Neural progenitor cell (in vitro differentiated cells): Measurements from ENCODE around the gene SPINDOC. TPM values are rescaled to one million over a fixed set of nuclear protein-coding genes. Genes with fewer than 3 reads are reported as not detected.

ENCODE experiments used
- DNase-seq: peaks from one replicate; pipeline ENCODE4 v3.0.0-alpha.2; 2016; ENCODE audit warnings: low spot score
- H2AFZ ChIP-seq: fragments of 200-600 bp; sonication (generic); replicated peaks from 2 replicates; pipeline ENCODE4 v1.6.1; 2016; ENCODE audit warnings: antibody characterized with exemption
- H3F3A ChIP-seq: fragments of 200-600 bp; sonication (generic); 2 replicates; pipeline ENCODE4 v1.6.1; 2016; ENCODE audit warnings: antibody characterized with exemption, low read depth
- H3K27ac ChIP-seq: fragments of 200-600 bp; sonication (generic); 2 replicates; pipeline ENCODE4 v1.5.1; 2016; ENCODE audit warnings: mild to moderate bottlenecking
- H3K27me3 ChIP-seq: fragments of 200-600 bp; sonication (generic); 2 replicates; pipeline ENCODE4 v1.6.1; 2016; ENCODE audit warnings: mild to moderate bottlenecking, moderate library complexity
- H3K36me3 ChIP-seq: fragments of 200-600 bp; sonication (generic); 2 replicates; pipeline ENCODE4 v1.5.1; 2016
- H3K4me1 ChIP-seq: fragments of 200-600 bp; sonication (generic); 2 replicates; pipeline ENCODE4 v1.6.1; 2016; ENCODE audit warnings: mixed run types
- H3K4me2 ChIP-seq: fragments of 200-600 bp; sonication (generic); 2 replicates; pipeline ENCODE4 v1.6.1; 2016
- H3K4me3 ChIP-seq: fragments of 200-600 bp; sonication (generic); 2 replicates; pipeline ENCODE4 v1.5.1; 2016
- H3K79me2 ChIP-seq: fragments of 200-600 bp; sonication (generic); 2 replicates; pipeline ENCODE4 v1.6.1; 2016; ENCODE audit warnings: low read depth
- H3K9ac ChIP-seq: fragments of 200-600 bp; sonication (generic); 2 replicates; pipeline ENCODE4 v1.6.1; 2016
- H3K9me3 ChIP-seq: fragments of 200-600 bp; sonication (generic); 2 replicates; pipeline ENCODE4 v1.5.1; 2016; ENCODE audit warnings: low read depth
- H4K20me1 ChIP-seq: fragments of 200-600 bp; sonication (generic); 2 replicates; pipeline ENCODE4 v1.6.1; 2016; ENCODE audit warnings: low read depth
- H3K27ac Mint-ChIP-seq: 3 replicates; pipeline ENCODE4 v1.8.0; 2021; ENCODE audit warnings: mixed read lengths
- H3K27me3 Mint-ChIP-seq: 2 replicates; pipeline ENCODE4 v1.8.0; 2022; ENCODE audit warnings: low read depth, mild to moderate bottlenecking, inconsistent platforms, moderate library complexity, mixed read lengths; ENCODE audit not compliant: insufficient read depth
- H3K36me3 Mint-ChIP-seq: 3 replicates; pipeline ENCODE4 v1.8.0; 2021; ENCODE audit warnings: mixed read lengths
- H3K4me1 Mint-ChIP-seq: 3 replicates; pipeline ENCODE4 v1.8.0; 2021; ENCODE audit warnings: mixed read lengths
- H3K4me3 Mint-ChIP-seq: 3 replicates; pipeline ENCODE4 v1.8.0; 2021; ENCODE audit warnings: mild to moderate bottlenecking, moderate library complexity, mixed read lengths
- H3K9me3 Mint-ChIP-seq: 3 replicates; pipeline ENCODE4 v1.8.0; 2020; ENCODE audit warnings: mixed read lengths
- EZH2 ChIP-seq: fragments of 200-600 bp; sonication (generic); IDR thresholded peaks from 2 replicates; pipeline ENCODE4 v1.6.1; 2017; ENCODE audit warnings: antibody characterized with exemption, mild to moderate bottlenecking, moderate library complexity
- EZH2phosphoT487 ChIP-seq: fragments of 200-600 bp; sonication (generic); IDR thresholded peaks from 2 replicates; pipeline ENCODE4 v1.6.1; 2017; ENCODE audit warnings: antibody characterized with exemption
- total RNA-seq: library from RNA; depleted of rRNA; stranded (reverse); fragments of >200 nt; gene quantifications from 2 replicates; pipeline ENCODE4 v1.2.3, GENCODE V29; 2015; ENCODE audit warnings: low replicate concordance
- TF ChIP-seq, protein P1 (sequence below): fragments of 200-600 bp; sonication (generic); IDR thresholded peaks from 2 replicates; pipeline ENCODE4 v1.5.1; 2017; ENCODE audit warnings: antibody characterized with exemption, mild to moderate bottlenecking

Gene SPINDOC
- total RNA-seq, 1 donor from 2014 or later, result 27.2 TPM

DNA sequence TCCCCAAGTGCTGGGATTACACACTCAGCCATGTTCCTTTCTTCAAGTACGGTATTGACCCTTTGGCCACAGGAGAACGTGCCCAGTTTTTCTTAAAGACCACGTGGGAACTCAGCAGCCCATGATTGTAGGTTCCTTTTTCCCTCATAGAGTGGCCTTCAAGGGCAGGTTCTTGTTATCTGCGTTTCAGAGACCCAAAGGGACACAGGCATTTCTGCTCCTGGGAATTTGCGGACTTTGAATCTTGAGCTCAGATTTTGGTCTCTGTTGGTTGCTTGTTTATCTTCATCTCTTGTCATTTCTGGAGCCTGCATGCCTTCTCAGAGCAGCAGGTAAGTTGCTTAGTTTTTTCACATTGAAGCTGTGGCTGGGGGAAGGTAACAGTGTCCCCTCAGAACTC, 37.7 kb downstream of the SPINDOC start:
- Mint-ChIP-seq H3K4me3 (no peak overlapping the region), H3K4me1 (peaks cover 20% of the 10 kb centered on the region), H3K36me3 (peaks cover 20% of the 10 kb centered on the region), H3K27ac (no peak overlapping the region), H3K27me3 (peaks cover 7% of the 10 kb centered on the region), H3K9me3 (no peaks in the 10 kb centered on the region)
- H3K9me3 ChIP-seq, result no peaks in the 10 kb centered on the region
- H3K4me3 ChIP-seq, result no peak overlapping the region
- no peak overlapping the region for H2AFZ ChIP-seq
- H3K27ac ChIP-seq, result peak overlapping the region; percentile 63
- peaks cover 22% of the 10 kb centered on the region for H3K4me1 ChIP-seq
- H3K79me2 ChIP-seq, result peaks cover 99% of the 10 kb centered on the region
- H3K4me2 ChIP-seq, result no peak overlapping the region
- H3F3A ChIP-seq, result peaks cover 11% of the 10 kb centered on the region
- H3K9ac ChIP-seq, result no peak overlapping the region
- H3K27me3 ChIP-seq, result no peaks in the 10 kb centered on the region
- no peaks in the 10 kb centered on the region for H3K36me3 ChIP-seq
- H4K20me1 ChIP-seq, result peaks cover 66% of the 10 kb centered on the region
- DNase-seq, result no peak
- TF ChIP-seq EZH2, result no peak
- TF ChIP-seq EZH2phosphoT487, result no peak
- TF ChIP-seq, protein P1, sequence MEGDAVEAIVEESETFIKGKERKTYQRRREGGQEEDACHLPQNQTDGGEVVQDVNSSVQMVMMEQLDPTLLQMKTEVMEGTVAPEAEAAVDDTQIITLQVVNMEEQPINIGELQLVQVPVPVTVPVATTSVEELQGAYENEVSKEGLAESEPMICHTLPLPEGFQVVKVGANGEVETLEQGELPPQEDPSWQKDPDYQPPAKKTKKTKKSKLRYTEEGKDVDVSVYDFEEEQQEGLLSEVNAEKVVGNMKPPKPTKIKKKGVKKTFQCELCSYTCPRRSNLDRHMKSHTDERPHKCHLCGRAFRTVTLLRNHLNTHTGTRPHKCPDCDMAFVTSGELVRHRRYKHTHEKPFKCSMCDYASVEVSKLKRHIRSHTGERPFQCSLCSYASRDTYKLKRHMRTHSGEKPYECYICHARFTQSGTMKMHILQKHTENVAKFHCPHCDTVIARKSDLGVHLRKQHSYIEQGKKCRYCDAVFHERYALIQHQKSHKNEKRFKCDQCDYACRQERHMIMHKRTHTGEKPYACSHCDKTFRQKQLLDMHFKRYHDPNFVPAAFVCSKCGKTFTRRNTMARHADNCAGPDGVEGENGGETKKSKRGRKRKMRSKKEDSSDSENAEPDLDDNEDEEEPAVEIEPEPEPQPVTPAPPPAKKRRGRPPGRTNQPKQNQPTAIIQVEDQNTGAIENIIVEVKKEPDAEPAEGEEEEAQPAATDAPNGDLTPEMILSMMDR, result no peak

GRCh38 chr11:63851364-63851763, 38.1 kb downstream of the SPINDOC start:
- no peak for TF ChIP-seq EZH2phosphoT487
- Histone ChIP-seq H4K20me1 (peaks cover 65% of the 10 kb centered on the region), H3K4me3 (no peak overlapping the region), H3K4me1 (peaks cover 24% of the 10 kb centered on the region), H3K4me2 (peak overlapping the region; percentile 14), H3K9ac (no peak overlapping the region), H3K79me2 (peaks cover 99% of the 10 kb centered on the region), H3K27ac (peak overlapping the region; percentile 63), H3K27me3 (no peaks in the 10 kb centered on the region), H3K9me3 (no peaks in the 10 kb centered on the region), H3K36me3 (no peaks in the 10 kb centered on the region), H2AFZ (no peak overlapping the region), H3F3A (peaks cover 11% of the 10 kb centered on the region)
- peaks cover 18% of the 10 kb centered on the region for H3K36me3 Mint-ChIP-seq
- H3K27me3 Mint-ChIP-seq, result peaks cover 7% of the 10 kb centered on the region
- peak overlapping the region; percentile 40 for H3K27ac Mint-ChIP-seq
- H3K9me3 Mint-ChIP-seq, result no peaks in the 10 kb centered on the region
- no peak for DNase-seq
- H3K4me3 Mint-ChIP-seq, result peak overlapping the region; percentile 0
- H3K4me1 Mint-ChIP-seq, result peaks cover 20% of the 10 kb centered on the region

DNA sequence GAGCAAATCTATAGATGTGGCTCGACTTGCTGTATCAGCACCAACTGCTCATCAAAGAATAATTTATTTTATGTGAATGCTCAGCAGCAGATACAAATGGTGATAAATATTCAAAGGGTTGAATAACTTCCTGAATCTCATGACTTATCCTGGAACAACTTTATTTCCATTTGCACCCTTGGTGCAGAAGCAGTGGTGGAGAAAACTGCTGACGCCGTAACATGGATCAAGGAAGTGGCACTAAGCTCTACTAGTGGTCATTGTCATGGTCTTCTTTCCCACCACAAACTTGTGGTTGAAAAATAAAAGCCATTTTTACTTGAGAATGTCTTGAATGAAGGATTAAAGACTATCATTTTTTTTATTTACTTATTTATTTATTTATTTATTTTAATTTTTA, 40.2 kb downstream of the SPINDOC start:
- Mint-ChIP-seq H3K27ac (no peak overlapping the region), H3K27me3 (peaks cover 4% of the 10 kb centered on the region), H3K36me3 (peaks cover 15% of the 10 kb centered on the region), H3K4me3 (no peak overlapping the region), H3K9me3 (no peaks in the 10 kb centered on the region), H3K4me1 (peaks cover 17% of the 10 kb centered on the region)
- Histone ChIP-seq H3K9me3 (no peaks in the 10 kb centered on the region), H3K4me2 (no peak overlapping the region), H4K20me1 (peaks cover 58% of the 10 kb centered on the region), H3K27ac (no peak overlapping the region), H3K4me1 (peaks cover 17% of the 10 kb centered on the region), H3K4me3 (no peak overlapping the region), H3K36me3 (no peaks in the 10 kb centered on the region), H2AFZ (no peak overlapping the region), H3K79me2 (peaks cover 99% of the 10 kb centered on the region), H3K27me3 (no peaks in the 10 kb centered on the region), H3F3A (peaks cover 11% of the 10 kb centered on the region), H3K9ac (no peak overlapping the region)
- TF ChIP-seq EZH2 (no peak), EZH2phosphoT487 (no peak)
- TF ChIP-seq, protein P1, result no peak
- DNase-seq, result no peak

GRCh38 chr11:63854696-63855095, 41.4 kb downstream of the SPINDOC start:
- no peak overlapping the region for H3K27ac ChIP-seq
- H3K79me2 ChIP-seq, result peaks cover 99% of the 10 kb centered on the region
- no peak overlapping the region for H3K9ac ChIP-seq
- Mint-ChIP-seq H3K4me1 (peaks cover 15% of the 10 kb centered on the region), H3K36me3 (peaks cover 9% of the 10 kb centered on the region), H3K4me3 (no peak overlapping the region), H3K9me3 (no peaks in the 10 kb centered on the region), H3K27ac (no peak overlapping the region), H3K27me3 (peaks cover 2% of the 10 kb centered on the region)
- DNase-seq, result no peak
- no peaks in the 10 kb centered on the region for H3K27me3 ChIP-seq
- no peak overlapping the region for H3K4me2 ChIP-seq
- H3K4me1 ChIP-seq, result peaks cover 17% of the 10 kb centered on the region
- H3K9me3 ChIP-seq, result no peaks in the 10 kb centered on the region
- TF ChIP-seq EZH2, result no peak
- TF ChIP-seq, protein P1, result no peak
- TF ChIP-seq EZH2phosphoT487, result no peak
- H4K20me1 ChIP-seq, result peaks cover 58% of the 10 kb centered on the region
- H2AFZ ChIP-seq, result no peak overlapping the region
- no peak overlapping the region for H3K4me3 ChIP-seq
- peaks cover 11% of the 10 kb centered on the region for H3F3A ChIP-seq
- H3K36me3 ChIP-seq, result no peaks in the 10 kb centered on the region
